ENCODE measurements around the gene CCN2.

CCN2 gene

GRCh38 chr6:131950767-131951575 lies at the start of gene CCN2:
CCN2 (minus strand) TSS chr6:131951372; CDS start chr6:131951172, 200 bp downstream.
- TF ChIP-seq CTCF (conservative IDR thresholded peaks at IDR 0.05) = peak; percentile 35
- peak within 1 kb of the TSS; percentile 22 for H3K27ac ChIP-seq

- no peak for TF ChIP-seq CTCF (conservative IDR thresholded peaks at IDR 0.05)
- H3K27ac ChIP-seq = no peak overlapping the region
Observed at GRCh38 chr6:132000296-132000695, 49.1 kb upstream of the CCN2 start.

GRCh38 chr6:131999545-132000146 lies 48.5 kb upstream of the CCN2 start:
- TF ChIP-seq CTCF (conservative IDR thresholded peaks at IDR 0.05) = no peak
- H3K27ac ChIP-seq = no peak overlapping the region

DNA sequence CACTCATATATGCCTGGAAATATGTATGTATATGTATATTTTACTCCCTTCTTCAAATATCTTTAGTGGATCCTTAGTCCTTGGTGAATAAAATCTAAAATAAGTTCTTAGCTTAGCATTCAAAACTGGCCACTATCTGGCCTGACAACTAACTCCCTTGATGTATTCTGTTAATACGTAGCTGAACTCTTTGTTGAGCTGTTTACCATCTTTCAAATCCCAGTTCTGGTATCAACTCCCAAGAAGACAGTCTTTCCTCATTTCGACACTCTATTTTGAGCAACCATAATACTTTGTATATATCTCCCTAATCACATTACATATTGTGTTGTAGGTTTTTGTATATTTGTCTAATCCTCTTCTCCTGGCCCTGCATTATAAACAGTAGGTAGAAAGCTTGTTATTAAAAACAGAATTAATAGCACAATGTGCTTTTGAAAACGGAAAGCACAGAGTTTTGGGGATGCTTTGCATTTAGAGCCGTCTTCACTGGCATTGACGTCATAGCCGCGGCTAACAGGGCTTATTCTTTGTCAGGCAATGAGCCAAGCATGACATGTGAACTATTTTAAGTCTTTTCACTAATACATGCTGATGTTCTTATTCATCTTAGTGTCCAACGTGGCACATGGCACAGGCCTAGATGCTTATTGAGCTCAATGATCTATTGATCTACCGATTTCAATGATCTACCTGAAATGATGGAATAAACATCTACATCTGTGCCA lies 47.2 kb upstream of the CCN2 start:
- TF ChIP-seq CTCF (conservative IDR thresholded peaks at IDR 0.05) = no peak
- H3K27ac ChIP-seq = no peak overlapping the region

DNA sequence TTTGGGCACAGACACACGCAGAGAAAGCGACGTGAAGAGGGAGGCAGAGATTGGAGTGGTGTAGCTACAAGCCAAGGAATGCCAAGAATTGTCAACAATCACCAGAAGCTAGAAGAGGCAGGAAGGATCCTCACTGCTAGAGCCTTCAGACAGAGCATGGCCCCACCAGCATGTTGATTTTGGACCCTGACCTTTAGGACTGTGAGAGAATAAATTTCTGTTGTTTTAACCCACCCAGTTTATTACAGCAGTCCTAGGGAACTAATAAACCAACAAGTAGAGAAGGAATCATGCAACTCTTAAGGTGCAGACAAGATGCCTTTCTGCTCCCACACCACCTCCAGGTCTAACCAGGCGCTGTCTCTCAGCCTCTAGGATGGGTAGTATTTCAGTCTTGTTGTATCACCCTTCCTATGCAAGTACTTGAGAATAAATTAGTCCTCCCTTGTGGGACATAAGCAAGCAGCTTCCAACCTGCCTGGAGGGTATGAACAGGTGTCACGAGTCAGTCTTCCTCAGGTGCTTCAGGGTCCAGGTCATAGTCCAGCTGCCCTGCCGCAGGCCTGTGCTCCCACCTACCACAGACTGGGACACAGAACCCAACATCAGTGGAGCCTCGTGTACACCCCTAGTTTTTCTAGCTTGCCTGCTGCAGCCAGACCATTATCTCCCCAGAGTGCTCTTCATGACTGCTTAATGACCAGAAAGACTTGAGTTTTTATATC lies 46.4 kb upstream of the CCN2 start:
- no peak for TF ChIP-seq CTCF (conservative IDR thresholded peaks at IDR 0.05)
- no peak overlapping the region for H3K27ac ChIP-seq

- H3K27ac ChIP-seq = no peak overlapping the region
- no peak for TF ChIP-seq CTCF (conservative IDR thresholded peaks at IDR 0.05)
Observed at GRCh38 chr6:131995917-131996316, 44.7 kb upstream of the CCN2 start.

- no peak for TF ChIP-seq CTCF (conservative IDR thresholded peaks at IDR 0.05)
- no peak overlapping the region for H3K27ac ChIP-seq
Observed at GRCh38 chr6:131992557-131992956, 41.4 kb upstream of the CCN2 start.
